H1 (cell line): Measurements from ENCODE around the gene KLF18. TPM values are rescaled to one million over a fixed set of nuclear protein-coding genes. Genes with fewer than 3 reads are reported as not detected.

ENCODE experiments used
- CTCF ChIA-PET: fragments of 300-600 bp; sonication (Branson Sonifier 250); formaldehyde crosslinking; loops from one replicate; lab custom pipeline; 2021; ENCODE audit not compliant: partially characterized antibody; lab: Charles Lee
- POLR2A ChIA-PET: fragments of 300-600 bp; sonication (Branson Sonifier 250); formaldehyde crosslinking; loops from one replicate; lab custom pipeline; 2021; ENCODE audit warnings: inconsistent platforms; ENCODE audit not compliant: partially characterized antibody; lab: Charles Lee
- DNase-seq, 2 experiments: peaks; one replicate each; pipeline versions ENCODE4 v3.0.0 to v3.0.0-alpha.2; 2010 to 2022; ENCODE audit warnings: low spot score in 2 of 2, low read depth in 1 of 2, mixed read lengths in 1 of 2
- FAIRE-seq: peaks from 2 replicates; lab custom pipeline; 2011; peaks lifted over from hg19 to GRCh38; lab: Jason Lieb, UNC
- H2AFZ ChIP-seq: 2 replicates; pipeline ENCODE4 v1.8.1; 2012; ENCODE audit warnings: low read length, inconsistent platforms
- H2AK5ac ChIP-seq: 2 replicates; pipeline ENCODE4 v1.6.1; 2013; ENCODE audit warnings: low read depth, low read length
- H2BK120ac ChIP-seq: replicated peaks from 2 replicates; pipeline ENCODE3; 2013; ENCODE audit warnings: low read depth, low read length, inconsistent platforms
- H2BK12ac ChIP-seq: 2 replicates; pipeline ENCODE4 v1.6.1; 2013; ENCODE audit warnings: low read depth, low read length
- H2BK15ac ChIP-seq: 2 replicates; pipeline ENCODE4 v1.6.1; 2013; ENCODE audit warnings: low read length
- H2BK20ac ChIP-seq: 2 replicates; pipeline ENCODE4 v1.6.1; 2013; ENCODE audit warnings: low read length
- H2BK5ac ChIP-seq: 2 replicates; pipeline ENCODE4 v1.6.1; 2013; ENCODE audit warnings: low read depth, low read length
- H3K14ac ChIP-seq: 2 replicates; pipeline ENCODE4 v1.6.1; 2013; ENCODE audit warnings: inconsistent platforms; ENCODE audit not compliant: insufficient read length
- H3K18ac ChIP-seq: 2 replicates; pipeline ENCODE4 v1.6.1; 2013; ENCODE audit warnings: low read length; ENCODE audit errors: extremely low read depth
- H3K23ac ChIP-seq: 2 replicates; pipeline ENCODE4 v1.6.1; 2013; ENCODE audit warnings: inconsistent platforms; ENCODE audit not compliant: insufficient read length
- H3K23me2 ChIP-seq: 2 replicates; pipeline ENCODE4 v1.6.1; 2013; ENCODE audit warnings: low read depth, low read length
- H3K27ac ChIP-seq: 2 replicates; pipeline ENCODE4 v1.6.1; 2011; ENCODE audit warnings: low read depth, low read length, inconsistent platforms
- H3K27me3 ChIP-seq, 4 experiments: replicated peaks in 1 of 4; 1 replicate in 1 of 4; 2 replicates in 3 of 4; pipeline versions ENCODE4 v1.6.1 to v1.8.1; 2011 to 2013; ENCODE audit warnings: low read length in 3 of 4, mild to moderate bottlenecking in 3 of 4, inconsistent platforms in 2 of 4, mixed read lengths in 2 of 4, moderate library complexity in 1 of 4; ENCODE audit not compliant: control insufficient read depth in 3 of 4, insufficient read depth in 3 of 4; ENCODE audit errors: extremely low read depth in 1 of 4
- H3K36me3 ChIP-seq, 4 experiments: 2 replicates each; pipeline versions ENCODE4 v1.6.1 to v1.8.1; 2011 to 2013; ENCODE audit warnings: mild to moderate bottlenecking in 4 of 4, low read length in 3 of 4, moderate library complexity in 2 of 4, control low read depth in 1 of 4, inconsistent platforms in 1 of 4; ENCODE audit not compliant: insufficient read depth in 4 of 4, control insufficient read depth in 2 of 4
- H3K4ac ChIP-seq: replicated peaks from 2 replicates; pipeline ENCODE3; 2013; ENCODE audit warnings: low read length, low read depth, mixed read lengths, inconsistent platforms; ENCODE audit not compliant: insufficient read length
- H3K4me1 ChIP-seq, 4 experiments: replicated peaks in 1 of 4; 1 replicate in 1 of 4; 2 replicates in 3 of 4; pipeline versions ENCODE4 v1.6.1 to v1.8.1; 2011 to 2013; ENCODE audit warnings: low read length in 3 of 4, inconsistent platforms in 2 of 4, mixed read lengths in 1 of 4; ENCODE audit not compliant: insufficient read depth in 4 of 4, control insufficient read depth in 3 of 4
- H3K4me2 ChIP-seq, 2 experiments: 2 replicates each; pipeline versions ENCODE4 v1.6.1 to v1.8.1; 2011 to 2013; ENCODE audit warnings: low read depth in 2 of 2, low read length in 2 of 2, control low read depth in 1 of 2, inconsistent platforms in 1 of 2, mild to moderate bottlenecking in 1 of 2; ENCODE audit not compliant: insufficient read depth in 1 of 2
- H3K4me3 ChIP-seq, 4 experiments: fragments of 200-600, 300-600 bp in 1 of 4; sonication (generic), shearing (Covaris generic), sonication (Bioruptor Twin) in 1 of 4; 2 replicates each; pipeline versions ENCODE4 v1.5.1 to v1.8.1; 2011 to 2016; ENCODE audit warnings: low read length in 4 of 4, low read depth in 3 of 4, control low read depth in 2 of 4, inconsistent platforms in 2 of 4, mild to moderate bottlenecking in 2 of 4, mixed read lengths in 1 of 4, moderate library complexity in 1 of 4; ENCODE audit not compliant: insufficient read depth in 2 of 4; ENCODE audit errors: extremely low read depth in 1 of 4
- H3K56ac ChIP-seq: replicated peaks from 2 replicates; pipeline ENCODE3; 2013; ENCODE audit warnings: low read depth, mild to moderate bottlenecking, mixed read lengths, low read length, inconsistent platforms; ENCODE audit not compliant: insufficient read length
- H3K79me1 ChIP-seq: 2 replicates; pipeline ENCODE4 v1.6.1; 2013; ENCODE audit warnings: low read depth, low read length, control low read depth
- H3K79me2 ChIP-seq, 2 experiments: 2 replicates each; pipeline versions ENCODE4 v1.6.1 to v1.8.1; 2012 to 2013; ENCODE audit warnings: low read length in 2 of 2, mild to moderate bottlenecking in 2 of 2, inconsistent platforms in 1 of 2; ENCODE audit not compliant: insufficient read depth in 2 of 2, control insufficient read depth in 1 of 2
- H3K9ac ChIP-seq, 4 experiments: replicated peaks in 1 of 4; 1 replicate in 1 of 4; 2 replicates in 3 of 4; pipeline versions ENCODE4 v1.6.1 to v1.8.1; 2011 to 2013; ENCODE audit warnings: low read depth in 3 of 4, low read length in 3 of 4, control low read depth in 2 of 4, mild to moderate bottlenecking in 2 of 4, moderate library complexity in 2 of 4, inconsistent platforms in 1 of 4; ENCODE audit errors: extremely low read depth in 1 of 4
- H3K9me3 ChIP-seq, 2 experiments: 2 replicates each; pipeline versions ENCODE4 v1.6.1 to v1.8.1; 2012 to 2013; ENCODE audit warnings: mild to moderate bottlenecking in 2 of 2, moderate library complexity in 2 of 2, control low read depth in 1 of 2, inconsistent platforms in 1 of 2, low read depth in 1 of 2, low read length in 1 of 2, mixed read lengths in 1 of 2; ENCODE audit not compliant: insufficient read depth in 2 of 2
- H4K20me1 ChIP-seq, 2 experiments: replicated peaks in 1 of 2; 2 replicates each; pipeline versions ENCODE3 to v1.8.1; 2011 to 2013; ENCODE audit warnings: inconsistent platforms in 2 of 2, low read length in 2 of 2, mild to moderate bottlenecking in 1 of 2; ENCODE audit not compliant: insufficient read depth in 2 of 2, control insufficient read depth in 1 of 2
- H4K5ac ChIP-seq: 2 replicates; pipeline ENCODE4 v1.6.1; 2013; ENCODE audit warnings: low read length, low read depth, mixed read lengths, inconsistent platforms; ENCODE audit not compliant: insufficient read length
- H4K8ac ChIP-seq: 2 replicates; pipeline ENCODE4 v1.8.0; 2013; ENCODE audit warnings: mild to moderate bottlenecking, moderate library complexity, low read length, inconsistent platforms; ENCODE audit not compliant: insufficient read depth; ENCODE audit errors: extremely low read depth
- H4K91ac ChIP-seq: replicated peaks from 2 replicates; pipeline ENCODE3; 2013; ENCODE audit warnings: low read length, mixed read lengths, inconsistent platforms; ENCODE audit not compliant: insufficient read length
- ASH2L ChIP-seq: fragments of 200-600, 300-600 bp; sonication (generic); IDR thresholded peaks from one replicate; pipeline ENCODE4 v1.7.1; 2017; ENCODE audit warnings: low read length
- CEBPB ChIP-seq: IDR thresholded peaks from 2 replicates; pipeline ENCODE4 v1.6.1; 2012; ENCODE audit warnings: low read depth, low read length
- CTBP2 ChIP-seq: IDR thresholded peaks from 2 replicates; pipeline ENCODE4 v1.7.0; 2011; ENCODE audit warnings: borderline replicate concordance, mild to moderate bottlenecking, moderate library complexity, mixed read lengths, low read length; ENCODE audit not compliant: insufficient read depth, insufficient read length
- GABPA ChIP-seq: IDR thresholded peaks from 2 replicates; pipeline ENCODE4 v1.6.1; 2011; ENCODE audit warnings: mild to moderate bottlenecking, low read length, moderate library complexity, borderline replicate concordance; ENCODE audit not compliant: insufficient read depth
- JUN ChIP-seq: IDR thresholded peaks from 2 replicates; pipeline ENCODE4 v1.6.1; 2011; ENCODE audit warnings: low read depth, mild to moderate bottlenecking, improper control_type of control experiment, low read length
- KDM1A ChIP-seq: fragments of 200-600, 300-600 bp; sonication (generic); IDR thresholded peaks from 2 replicates; pipeline ENCODE4 v1.7.1; 2016; ENCODE audit warnings: mild to moderate bottlenecking, low read length, borderline replicate concordance
- POU5F1 ChIP-seq: IDR thresholded peaks from 2 replicates; pipeline ENCODE4 v1.6.1; 2011; ENCODE audit warnings: low read depth, mild to moderate bottlenecking, low read length, moderate library complexity
- RXRA ChIP-seq: IDR thresholded peaks from 2 replicates; pipeline ENCODE4 v1.6.1; 2011; ENCODE audit warnings: low read depth, mild to moderate bottlenecking, low read length, moderate library complexity; ENCODE audit not compliant: insufficient read depth
- SIX5 ChIP-seq: IDR thresholded peaks from 2 replicates; pipeline ENCODE4 v1.6.1; 2011; ENCODE audit warnings: mild to moderate bottlenecking, low read depth, low read length
- SP1 ChIP-seq: IDR thresholded peaks from 2 replicates; pipeline ENCODE4 v1.6.1; 2011; ENCODE audit warnings: low read depth, low read length
- SP2 ChIP-seq: IDR thresholded peaks from 2 replicates; pipeline ENCODE4 v1.6.1; 2012; ENCODE audit warnings: mild to moderate bottlenecking, low read length, inconsistent platforms
- WGBS, 2 experiments: shearing (Covaris generic) in 1 of 2; methylation state at CpG; one replicate each; pipeline versions ENCODE4 v1.1.6 to v1.1.7; 2013 to 2015; ENCODE audit warnings: low lambda C conversion rate in 2 of 2, mixed read lengths in 2 of 2, inconsistent platforms in 1 of 2, low coverage in 1 of 2, missing lambda C conversion rate in 1 of 2; ENCODE audit not compliant: insufficient replicate concordance in 2 of 2, insufficient coverage in 1 of 2, insufficient read length in 1 of 2; ENCODE audit errors: extremely low coverage in 1 of 2, missing lambda C conversion rate in 1 of 2; 5-methylcytosine and 5-hydroxymethylcytosine counted together
- polyA plus RNA-seq, 7 experiments: library from polyadenylated mRNA; depleted of rRNA in 3 of 7; stranded (reverse) in 5 of 7; unstranded in 2 of 7; fragments of >200 nt in 5 of 7; fragments of 200-250 nt in 2 of 7; gene quantifications; 1 replicate in 5 of 7; 2 replicates in 1 of 7; 4 replicates in 1 of 7; pipeline versions ENCODE4 v1.2.1 to v1.2.3, GENCODE V29; 2011 to 2013; ENCODE audit warnings: missing spikeins in 2 of 7, mixed read lengths in 2 of 7
- total RNA-seq: library from RNA; stranded (reverse); fragmentation: NEBNext Ultra II Directional; extraction: Animal tissue kit (Norgen Biotek cat#: 25700); gene quantifications from 2 replicates; pipeline ENCODE4 v1.2.1, GENCODE V29; 2021
- TF ChIP-seq, protein P1 (sequence below): IDR thresholded peaks from 2 replicates; pipeline ENCODE4 v1.6.1; 2012; ENCODE audit warnings: inconsistent platforms

The KLF18 gene
- total and polyA plus RNA-seq, 2 of the 8 experiments (the other 6 are each of a cell fraction or from before 2014, with no cell fraction given) = 0.09 to 0.15 TPM

DNA sequence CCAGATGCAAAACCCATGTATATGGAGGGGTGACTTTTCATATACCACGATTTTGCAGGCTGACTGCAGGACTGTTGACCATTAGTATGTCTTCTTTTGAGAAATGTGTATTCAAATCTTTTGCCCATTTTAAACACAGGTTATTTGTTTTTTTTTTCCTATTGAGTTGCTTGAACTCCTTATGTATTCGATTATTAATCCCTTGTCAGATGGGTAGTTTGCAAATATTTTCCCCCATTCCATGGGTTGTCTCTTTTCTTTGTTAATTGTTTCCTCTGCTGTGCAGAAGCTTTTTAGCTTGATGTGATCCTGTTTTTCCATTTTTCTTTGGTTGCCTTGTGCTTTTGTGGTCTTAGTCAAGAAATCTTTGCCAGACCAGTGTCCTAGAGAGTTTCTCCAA, 47.4 kb downstream of the KLF18 start:
- H3K4me3 ChIP-seq = no peak overlapping the region
- no peak overlapping the region for H3K27ac ChIP-seq
- H2BK20ac ChIP-seq = no peak overlapping the region
- ChIA-PET POLR2A (no interaction called here), CTCF (interaction anchor here (0.9 to 4.8 kb wide), 9 partner anchors 9 to 200 kb away, joined by 4 to 41 read pairs (median 9); partner anchors contain the start of gene DMAP1)
- no peak overlapping the region for H3K4ac ChIP-seq
- H4K5ac ChIP-seq = no peak overlapping the region
- no peak overlapping the region for H4K91ac ChIP-seq
- WGBS, 2 experiments = 78% methylated on average over 2 of the region's 2 CpGs; no CpG with 5 or more reads in 1 of the 2 experiments
- no peak overlapping the region for H3K23ac ChIP-seq
- H2BK5ac ChIP-seq = no peak overlapping the region
- no peaks in the 10 kb centered on the region for H3K79me2 ChIP-seq
- H4K8ac ChIP-seq = no peak overlapping the region
- H4K20me1 ChIP-seq = no peaks in the 10 kb centered on the region
- no peaks in the 10 kb centered on the region for H3K9me3 ChIP-seq
- H3K56ac ChIP-seq = no peak overlapping the region
- no peak overlapping the region for H2AFZ ChIP-seq
- no peak overlapping the region for H3K18ac ChIP-seq
- no peak overlapping the region for H2AK5ac ChIP-seq
- no peak overlapping the region for H3K9ac ChIP-seq
- H3K14ac ChIP-seq = no peak overlapping the region
- H3K36me3 ChIP-seq = no peaks in the 10 kb centered on the region
- H2BK15ac ChIP-seq = no peak overlapping the region
- H2BK120ac ChIP-seq = no peak overlapping the region
- H3K4me2 ChIP-seq = no peak overlapping the region
- H3K79me1 ChIP-seq = no peaks in the 10 kb centered on the region
- DNase-seq (no peak), FAIRE-seq (no peak)
- no peak overlapping the region for H2BK12ac ChIP-seq
- H3K27me3 ChIP-seq = peaks cover 0 to 2% (median 0%) of the 10 kb centered on the region in 4 experiments; a peak in 1 of 7 replicates
- no peaks in the 10 kb centered on the region; the same call in 1 of the 2 replicates for H3K23me2 ChIP-seq
- H3K4me1 ChIP-seq = peaks cover 5 to 14% (median 8%) of the 10 kb centered on the region in 4 experiments
- no peak for TF ChIP-seq SP2
- no peak for TF ChIP-seq CTBP2
- TF ChIP-seq, protein P1, sequence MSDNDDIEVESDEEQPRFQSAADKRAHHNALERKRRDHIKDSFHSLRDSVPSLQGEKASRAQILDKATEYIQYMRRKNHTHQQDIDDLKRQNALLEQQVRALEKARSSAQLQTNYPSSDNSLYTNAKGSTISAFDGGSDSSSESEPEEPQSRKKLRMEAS = no peak
- TF ChIP-seq SP1 = no peak
- TF ChIP-seq ASH2L = no peak
- TF ChIP-seq RXRA = no peak
- no peak for TF ChIP-seq GABPA
- TF ChIP-seq CEBPB = no peak
- TF ChIP-seq KDM1A = no peak
- no peak for TF ChIP-seq POU5F1
- no peak for TF ChIP-seq SIX5
- no peak for TF ChIP-seq JUN
